ENCODE measurements around the gene CD200.
"Not testable (repeated sequence)": the region's sequence is repeated elsewhere in the genome, so short reads cannot be mapped to it uniquely, and the experiment has no call there.

The CD200 gene

DNA sequence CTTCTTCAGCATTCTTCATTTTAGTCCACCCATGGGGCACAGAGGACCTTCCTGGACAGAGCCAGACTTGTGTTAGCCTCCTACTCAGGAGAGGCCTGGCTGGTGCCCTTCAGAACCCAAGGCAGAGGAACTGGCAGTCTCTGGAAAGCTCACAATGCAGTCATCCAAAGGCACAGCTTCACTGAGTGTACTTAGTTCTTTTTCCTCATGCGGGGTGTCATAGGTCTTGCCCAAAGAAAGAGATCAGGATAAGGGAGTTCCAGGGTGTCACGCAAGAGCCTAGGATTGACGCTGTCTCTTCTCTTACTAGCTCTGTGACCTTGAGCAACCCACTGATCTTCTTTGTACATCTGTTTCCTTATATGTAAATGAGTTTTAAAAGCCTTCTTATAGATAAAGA is 58.7 kb downstream of the CD200 start:
- DNase-seq = no peak

DNA sequence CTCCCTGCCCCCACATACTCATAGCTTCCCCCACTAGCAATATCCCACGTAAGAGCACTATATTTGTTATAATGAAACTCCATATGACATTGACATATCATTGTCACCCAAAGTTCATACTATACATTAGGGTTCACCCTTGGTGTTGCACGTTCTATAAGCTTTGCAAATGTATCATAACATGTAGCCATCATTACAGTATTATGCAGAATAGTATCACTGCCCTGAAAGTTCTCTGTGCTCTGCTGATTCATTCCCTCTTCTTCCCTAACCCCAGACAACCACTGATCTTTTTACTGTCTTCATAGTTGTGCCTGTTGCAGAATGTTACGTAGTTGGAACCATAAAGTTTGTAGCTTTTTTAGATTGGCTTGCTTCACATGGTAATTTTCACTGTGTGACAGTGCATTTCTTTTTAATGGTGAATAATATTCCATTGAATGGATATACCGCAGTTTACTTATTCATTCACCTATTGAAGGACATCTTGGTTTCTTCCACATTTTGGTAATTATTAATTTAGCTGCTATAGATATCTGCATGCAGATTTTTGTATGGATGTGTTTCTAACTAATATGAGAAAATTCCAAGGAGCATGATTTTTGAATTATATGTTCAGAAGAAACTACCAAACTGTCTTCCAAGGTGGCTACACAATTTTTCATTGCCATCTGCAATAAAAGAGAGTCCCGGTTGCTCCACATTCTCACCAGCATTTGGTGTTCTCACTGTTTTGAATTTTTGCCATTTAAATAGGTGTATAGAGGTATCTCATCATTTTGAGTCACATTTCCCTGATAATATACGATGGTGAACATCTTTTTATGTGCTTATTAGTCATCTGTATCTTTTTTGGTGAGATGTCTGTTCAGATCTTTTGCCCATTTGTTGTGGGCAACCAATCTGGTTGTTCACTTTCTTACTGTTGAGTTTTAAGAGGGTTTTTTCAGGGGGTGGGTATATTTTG is 59.7 kb downstream of the CD200 start:
- DNase-seq = no peak

DNA sequence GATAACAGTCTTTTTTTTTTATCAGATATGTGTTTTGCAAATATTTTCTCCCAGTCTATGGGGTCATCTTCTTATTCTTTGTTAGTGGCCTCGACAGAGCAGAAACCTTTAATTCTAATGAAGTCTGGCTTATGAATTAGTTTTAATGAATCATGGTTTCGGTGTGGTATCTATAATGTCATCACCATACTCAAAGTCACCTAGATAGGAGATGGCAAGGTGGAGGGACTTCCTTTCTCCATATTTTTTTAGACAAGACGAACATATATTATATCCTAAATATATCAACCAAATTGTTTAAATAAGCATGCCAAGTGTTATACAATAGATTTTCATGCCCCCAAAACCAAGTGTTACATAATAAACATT is 60.4 kb downstream of the CD200 start:
- no peak for DNase-seq

DNA sequence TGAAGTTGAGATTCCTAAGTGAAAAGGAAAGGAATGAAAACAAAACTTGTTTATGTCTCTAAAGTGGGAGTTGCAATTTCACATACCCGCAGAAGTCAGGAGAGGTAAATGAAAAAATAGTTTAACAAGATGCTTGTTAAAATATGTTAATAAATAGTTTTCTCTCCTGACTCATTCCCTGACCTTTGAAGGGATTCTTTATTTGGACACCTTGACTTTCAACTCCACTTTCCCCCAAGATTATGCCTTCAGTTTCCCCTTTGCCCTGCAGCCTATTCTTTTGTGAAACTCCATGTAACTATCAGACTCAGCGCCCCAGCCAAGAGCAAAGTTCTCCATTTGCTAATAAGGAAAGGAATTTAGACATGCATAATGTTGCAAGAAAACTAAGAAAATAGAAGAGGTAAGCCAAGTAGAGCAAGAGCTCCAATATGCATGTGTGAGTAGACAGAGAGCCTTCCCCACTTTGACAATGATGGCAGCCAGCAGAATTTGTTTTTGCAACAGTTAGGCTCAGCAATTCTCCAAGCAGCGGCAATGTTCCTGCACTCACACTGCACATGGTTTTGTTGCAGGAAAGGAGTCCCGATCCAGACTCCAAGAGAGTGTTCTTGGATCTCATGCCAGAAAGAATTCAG is 61.2 kb downstream of the CD200 start:
- DNase-seq = no peak

DNA sequence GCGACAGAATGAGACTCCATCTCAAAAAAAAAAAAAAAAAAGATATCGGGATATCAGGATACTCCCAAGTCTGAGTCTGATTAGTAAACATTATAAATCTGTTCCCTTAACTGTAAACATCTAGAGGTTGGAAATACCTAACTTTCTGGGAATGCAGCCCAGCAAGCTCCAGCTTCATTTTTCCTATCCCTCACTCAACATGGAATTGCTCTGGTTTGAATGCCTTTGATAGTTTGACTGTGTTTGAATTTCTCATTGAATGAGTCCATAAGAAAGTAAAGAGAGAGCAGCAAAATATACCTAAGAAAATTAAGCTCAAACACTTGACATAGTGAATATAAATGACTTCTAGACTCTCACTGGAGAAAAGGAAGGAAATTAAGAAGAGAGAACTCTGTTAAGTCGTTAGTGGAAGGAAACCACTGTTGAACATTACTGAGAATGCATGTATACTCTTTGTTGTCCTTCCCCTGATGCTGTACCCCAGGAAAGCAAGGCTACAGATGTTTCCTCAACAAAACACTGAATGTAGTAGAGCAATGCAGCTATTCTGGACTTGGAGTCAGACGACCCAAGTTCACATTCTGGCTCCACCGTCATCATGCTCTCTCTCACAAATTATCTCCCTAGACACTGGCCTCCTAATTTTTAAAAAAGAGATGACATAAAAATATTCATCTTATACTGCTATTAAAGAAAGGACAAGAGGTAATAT is 62.4 kb downstream of the CD200 start:
- DNase-seq = no peak

DNA sequence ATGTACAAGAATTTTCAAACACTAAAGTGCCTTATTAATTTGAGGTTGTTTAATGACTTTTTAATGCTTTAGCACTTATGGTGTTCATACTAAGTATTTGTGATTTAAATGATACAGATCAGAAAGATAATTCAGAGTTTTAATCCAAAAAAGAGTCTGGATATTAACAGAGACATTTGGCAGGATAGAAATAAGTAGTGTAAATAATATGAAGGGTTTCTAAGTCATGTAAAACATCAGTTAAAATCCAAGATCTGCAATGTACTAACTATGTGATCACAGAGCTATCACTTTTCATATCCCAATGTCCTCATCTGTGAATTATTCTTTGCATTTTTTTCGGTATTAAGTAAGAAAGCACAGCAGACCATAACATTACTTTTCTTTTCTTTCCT is 62.9 kb downstream of the CD200 start:
- no peak for DNase-seq

DNA sequence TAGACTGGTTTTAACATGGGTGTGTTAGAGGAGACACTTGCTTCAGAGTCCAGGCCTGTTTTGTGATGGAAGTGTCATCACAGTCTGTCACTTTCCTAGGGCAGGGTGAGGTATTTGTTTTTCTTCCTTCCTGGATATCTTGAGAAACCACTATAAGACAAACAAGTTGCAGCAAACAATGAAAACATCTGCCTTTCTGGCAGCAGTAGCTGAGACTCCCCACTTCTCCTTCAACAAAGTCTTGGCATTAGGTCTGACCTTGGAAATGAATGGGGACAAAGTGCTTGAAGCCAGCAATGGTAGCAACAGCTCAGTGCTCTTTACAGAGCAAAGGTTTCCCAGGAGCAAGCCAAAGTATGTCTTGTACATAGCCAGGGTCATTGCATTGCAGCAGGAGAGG is 64.6 kb downstream of the CD200 start:
- DNase-seq = no peak

DNA sequence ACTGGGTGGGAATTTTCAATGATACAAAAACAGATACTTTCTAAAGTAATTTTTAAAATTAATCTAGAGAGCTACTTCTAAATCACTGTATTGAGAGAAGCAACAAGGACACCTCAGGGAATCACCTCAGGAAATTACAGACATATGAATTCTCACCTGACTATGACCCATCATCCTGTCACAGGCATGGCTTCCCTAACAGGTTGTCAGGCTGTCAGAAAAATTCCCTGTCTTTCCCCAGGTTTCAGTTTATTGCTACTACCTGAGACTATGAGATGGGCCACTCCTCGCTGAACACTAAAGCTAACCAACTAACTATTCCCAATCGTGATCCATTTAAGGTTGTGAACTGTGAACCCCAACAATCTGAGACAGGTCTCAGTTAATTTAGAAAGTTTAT is 66.1 kb downstream of the CD200 start:
- DNase-seq = no peak

DNA sequence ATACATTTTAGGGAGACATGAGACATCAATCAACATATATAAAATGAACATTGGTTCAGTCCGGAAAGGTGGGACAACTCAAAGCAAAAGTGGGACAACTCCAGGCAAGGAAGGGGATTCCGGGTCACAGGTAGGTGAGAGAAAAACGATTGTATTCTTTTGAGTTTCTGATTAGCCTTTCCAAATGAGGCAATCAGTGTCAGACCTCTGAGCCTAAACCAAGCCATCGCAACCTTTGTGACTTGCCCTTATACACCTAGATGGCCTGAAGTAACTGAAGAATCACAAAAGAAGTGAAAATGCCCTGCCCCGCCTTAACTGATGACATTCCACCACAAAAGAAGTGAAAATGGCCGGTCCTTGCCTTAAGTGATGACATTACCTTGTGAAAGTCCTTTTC is 66.6 kb downstream of the CD200 start:
- not testable (repeated sequence) for DNase-seq

DNA sequence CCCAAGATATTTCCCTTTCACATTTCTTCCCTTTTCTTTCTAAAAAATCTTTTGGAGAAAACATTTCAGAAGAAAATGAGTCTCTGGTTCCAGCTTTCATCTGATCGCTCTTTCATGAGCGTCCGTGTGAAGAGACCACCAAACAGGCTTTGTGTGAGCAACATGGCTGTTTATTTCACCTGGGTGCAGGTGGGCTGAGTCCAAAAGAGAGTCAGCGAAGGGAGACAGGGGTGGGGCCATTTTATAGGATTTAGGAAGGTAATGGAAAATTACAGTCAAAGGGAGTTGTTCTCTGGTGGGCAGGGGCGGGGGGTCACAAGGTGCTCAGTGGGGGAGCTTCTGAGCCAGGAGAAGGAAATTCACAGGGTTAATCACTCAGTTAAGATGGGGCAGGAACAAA is 67.4 kb downstream of the CD200 start:
- DNase-seq = not testable (repeated sequence)

DNA sequence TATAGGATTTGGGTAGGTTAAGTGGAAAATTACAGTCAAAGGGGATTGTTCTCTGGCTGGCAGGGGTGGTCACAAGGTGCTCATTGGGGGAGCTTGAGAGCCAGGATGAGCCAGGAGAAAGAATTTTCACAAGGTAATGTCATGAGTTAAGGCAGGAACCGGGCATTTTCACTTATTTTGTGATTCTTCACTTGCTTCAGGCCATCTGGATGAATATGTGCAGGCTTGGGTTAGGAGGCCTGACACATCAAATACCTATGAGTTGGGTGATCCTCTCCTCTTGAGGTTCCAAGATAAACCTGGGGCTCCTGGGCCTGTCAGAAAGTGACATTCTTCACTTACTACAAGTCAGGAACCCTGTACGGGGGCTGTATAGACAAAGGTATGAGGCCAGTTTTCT is 68.7 kb downstream of the CD200 start:
- DNase-seq = no peak

DNA sequence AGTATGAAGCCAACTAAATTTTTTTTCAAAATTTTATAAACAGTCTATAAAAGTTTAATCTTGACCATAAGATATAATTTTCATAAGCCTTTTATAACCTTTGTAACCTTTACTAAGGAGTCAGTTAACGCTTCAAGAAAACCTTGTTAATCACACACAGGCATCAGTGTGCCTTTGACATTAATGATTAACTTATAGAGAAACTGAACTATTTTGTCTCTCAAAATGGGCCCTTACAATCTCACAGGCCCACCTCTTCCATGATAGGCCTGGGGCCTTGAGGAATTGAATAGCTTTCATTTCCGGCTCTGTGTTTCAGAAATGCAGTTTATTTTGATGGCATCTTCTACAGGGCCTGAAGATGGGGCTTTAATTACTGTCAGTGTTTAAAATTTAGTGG is 70.1 kb downstream of the CD200 start:
- DNase-seq = no peak

DNA sequence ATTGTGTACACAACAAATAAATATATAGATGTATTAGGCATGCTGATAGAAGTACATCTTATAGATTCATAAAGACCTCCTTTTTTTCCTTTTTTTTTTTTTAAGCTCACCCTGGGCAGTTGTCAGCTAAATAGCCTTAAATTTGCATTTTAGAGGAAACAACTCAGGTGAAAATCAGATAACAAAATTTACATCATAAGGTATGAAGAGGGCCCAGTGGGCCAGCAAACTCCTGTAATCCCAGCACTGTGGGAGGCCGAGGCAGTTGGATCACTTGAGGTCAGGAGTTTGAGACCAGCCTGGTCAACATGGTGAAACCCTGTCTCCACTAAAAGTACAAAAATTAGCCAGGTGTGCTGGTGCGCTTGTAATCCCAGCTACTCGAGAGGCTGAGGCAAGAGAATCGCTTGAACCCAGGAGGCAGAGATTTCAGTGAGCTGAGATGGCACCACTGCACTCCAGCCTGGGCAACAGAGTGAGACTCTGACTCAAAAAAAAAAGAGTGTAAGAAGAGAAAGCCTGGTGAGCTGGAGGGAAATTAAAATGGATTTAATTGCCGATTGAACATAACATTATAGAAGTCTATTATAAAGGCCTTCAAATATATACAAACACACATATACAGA is 72.1 kb downstream of the CD200 start:
- not testable (repeated sequence) for DNase-seq

DNA sequence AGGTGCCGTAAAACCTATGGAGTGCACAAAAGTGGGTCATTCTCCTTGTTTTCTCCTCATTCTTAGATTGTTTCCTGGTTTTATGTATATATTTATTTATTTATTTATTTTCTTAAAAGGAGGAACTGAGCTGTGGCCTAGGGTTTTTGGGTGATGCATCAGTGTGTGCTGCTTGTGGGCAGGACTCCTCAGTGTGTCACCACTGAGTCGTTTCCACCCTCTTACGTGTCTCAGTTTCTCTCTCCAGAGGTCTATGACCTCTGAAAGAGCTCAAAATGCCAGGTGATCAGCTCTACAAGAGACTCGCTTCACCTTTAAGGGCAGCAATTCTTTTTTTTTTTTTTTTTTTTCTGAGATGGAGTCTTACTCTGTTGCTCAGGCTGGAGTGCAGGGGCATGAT is 72.9 kb downstream of the CD200 start:
- DNase-seq = no peak

DNA sequence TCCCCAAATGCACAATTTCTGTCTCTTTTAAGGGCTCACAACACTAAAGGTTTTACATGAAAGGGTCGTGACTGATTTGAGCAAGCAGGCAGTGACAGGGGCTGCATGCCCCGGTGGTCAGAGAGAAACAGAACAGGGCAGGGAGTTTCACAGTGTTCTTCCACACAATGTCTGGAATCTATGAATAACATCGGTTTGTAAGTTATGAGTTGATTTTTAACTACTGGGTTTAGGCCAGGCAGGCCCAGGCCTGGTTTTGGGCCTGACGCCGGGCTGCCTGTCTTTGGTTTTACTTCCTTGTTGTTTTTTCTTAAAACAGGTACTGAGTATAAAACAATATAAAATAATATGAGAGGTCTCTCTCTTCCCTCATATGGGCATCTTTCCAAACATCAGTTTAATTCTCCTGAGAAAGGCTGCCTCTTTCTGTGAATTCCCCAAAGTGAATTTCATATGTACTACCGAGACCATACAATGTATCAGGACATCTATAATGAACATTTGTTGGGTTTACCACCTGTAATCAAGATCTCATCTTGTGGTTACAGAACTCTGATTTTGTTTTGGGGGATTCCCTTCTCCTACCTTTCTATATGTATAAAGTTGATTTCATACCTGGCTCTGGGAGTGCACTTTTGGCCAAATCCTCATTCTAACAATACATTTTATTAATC is 74.4 kb downstream of the CD200 start:
- no peak for DNase-seq

DNA sequence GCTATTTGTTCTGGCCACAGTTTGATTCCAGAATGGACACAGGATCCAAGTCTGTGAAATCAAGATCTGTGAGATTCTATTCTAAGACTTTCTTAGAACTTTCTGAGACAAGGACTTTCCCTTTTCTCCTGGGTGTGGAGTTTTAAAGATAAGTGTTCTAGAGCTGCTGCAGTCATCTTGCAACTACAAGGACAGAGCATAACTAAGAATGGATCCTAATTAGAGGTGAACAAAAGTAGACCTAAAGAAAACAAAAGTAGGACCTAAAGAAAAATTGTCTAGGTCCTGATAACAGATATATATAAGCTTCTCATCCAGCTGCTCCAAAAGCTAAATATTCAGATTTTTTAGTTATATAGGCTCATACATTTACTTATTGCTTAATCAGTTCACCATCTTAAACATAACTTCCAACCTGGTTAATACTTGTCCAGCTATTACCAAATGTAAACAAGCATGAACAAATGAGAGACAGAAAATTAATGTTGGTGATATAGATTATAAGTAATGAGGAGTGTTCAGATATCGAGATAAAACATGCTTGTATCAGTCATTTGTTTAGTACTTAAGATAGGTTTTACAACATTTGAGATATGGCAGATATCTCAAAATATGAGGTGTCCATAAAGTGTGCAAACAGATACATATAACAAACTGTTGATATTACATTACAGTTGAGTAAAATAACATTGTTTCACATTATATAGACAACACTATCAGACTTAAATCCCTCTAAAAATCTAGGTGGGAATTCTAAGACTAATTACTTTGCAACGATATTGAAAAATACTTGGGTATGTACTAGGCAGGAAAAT is 75.1 kb downstream of the CD200 start:
- DNase-seq = no peak

DNA sequence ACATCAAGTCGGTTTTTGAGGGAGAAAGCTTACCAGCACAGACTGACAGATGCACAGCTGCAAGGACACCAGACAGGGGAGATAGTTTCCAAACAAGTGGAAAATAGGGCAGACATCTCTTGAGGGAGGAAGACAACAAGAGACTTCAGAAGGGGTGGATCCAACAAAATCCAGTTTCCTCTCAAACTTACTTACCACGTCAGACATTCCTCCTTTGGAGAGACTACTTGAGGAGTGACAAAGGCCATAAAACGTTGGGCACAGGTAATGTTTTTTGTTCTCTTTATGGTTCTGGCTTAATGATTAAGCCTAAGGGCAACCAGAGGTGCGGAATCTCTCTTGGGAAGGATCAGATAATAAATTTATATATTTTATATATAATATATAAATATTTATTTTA is 76.1 kb downstream of the CD200 start:
- no peak for DNase-seq

DNA sequence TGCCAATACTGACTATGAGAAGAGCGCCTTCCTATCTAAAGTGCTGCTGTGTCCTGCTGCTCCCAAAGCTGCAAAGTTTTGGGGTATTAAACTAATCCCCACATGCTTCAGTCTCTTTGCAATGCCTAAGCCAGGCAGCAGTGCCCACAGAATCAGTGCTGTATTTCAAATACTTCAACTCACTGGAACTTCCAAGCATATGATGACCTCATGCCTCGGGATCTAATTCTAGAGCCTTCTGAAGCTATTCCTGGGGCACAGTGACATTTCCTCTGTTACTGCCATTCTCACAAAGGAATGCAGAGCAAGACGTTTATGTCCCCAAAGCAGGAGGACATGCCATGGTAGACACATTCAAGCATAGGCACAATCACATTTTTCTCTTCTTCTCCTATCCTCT is 78.5 kb downstream of the CD200 start:
- no peak for DNase-seq

Data from GOT3 (cell line).